NCI-H524 (cell line): ENCODE data around the gene CACNA1H.

ENCODE experiments used
- DNase-seq, 2 experiments: peaks; one replicate each; lab custom pipeline; 2025; lab: John Stamatoyannopoulos, UW

Gene CACNA1H

GRCh38 chr16:1158456-1159324, 5.8 kb downstream of the CACNA1H start:
- DNase-seq = peak; percentile 68 to 71

DNA sequence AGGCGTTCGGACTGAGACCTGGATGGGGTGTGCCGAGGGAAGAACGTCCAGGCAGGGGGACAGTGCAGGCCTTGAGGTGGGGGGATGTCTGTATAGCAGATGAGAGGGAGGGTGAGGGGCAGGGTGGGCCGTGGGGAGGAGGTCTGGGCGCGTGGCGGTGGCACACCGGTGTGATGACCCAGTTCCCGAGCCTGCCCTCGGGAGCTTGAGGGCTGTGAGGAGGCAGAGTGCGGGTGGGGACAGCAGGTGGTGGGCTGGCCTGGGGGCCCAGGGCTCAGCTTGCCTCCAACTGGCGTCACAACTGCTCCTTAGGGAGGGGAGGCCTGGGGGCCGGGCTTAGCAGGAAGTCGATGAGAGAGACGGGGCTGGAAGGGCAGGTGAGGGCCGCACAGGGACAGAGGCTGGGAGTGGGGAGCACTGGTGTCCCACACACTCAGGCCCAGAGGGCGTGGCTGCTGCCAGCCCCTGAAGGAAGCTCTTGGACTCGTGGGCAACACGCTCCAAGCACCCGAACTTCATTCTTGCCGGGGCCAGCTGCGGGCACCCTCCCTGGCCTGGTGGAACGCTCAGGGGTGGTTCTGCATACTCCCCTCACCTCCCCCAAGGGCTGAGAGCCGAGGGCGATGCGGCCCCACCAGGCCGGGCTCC, 6.5 kb downstream of the CACNA1H start:
- peak; percentile 91 to 95 for DNase-seq

- DNase-seq = peak; percentile 90 to 93
Observed at GRCh38 chr16:1159973-1160772, 7.3 kb downstream of the CACNA1H start.

DNA sequence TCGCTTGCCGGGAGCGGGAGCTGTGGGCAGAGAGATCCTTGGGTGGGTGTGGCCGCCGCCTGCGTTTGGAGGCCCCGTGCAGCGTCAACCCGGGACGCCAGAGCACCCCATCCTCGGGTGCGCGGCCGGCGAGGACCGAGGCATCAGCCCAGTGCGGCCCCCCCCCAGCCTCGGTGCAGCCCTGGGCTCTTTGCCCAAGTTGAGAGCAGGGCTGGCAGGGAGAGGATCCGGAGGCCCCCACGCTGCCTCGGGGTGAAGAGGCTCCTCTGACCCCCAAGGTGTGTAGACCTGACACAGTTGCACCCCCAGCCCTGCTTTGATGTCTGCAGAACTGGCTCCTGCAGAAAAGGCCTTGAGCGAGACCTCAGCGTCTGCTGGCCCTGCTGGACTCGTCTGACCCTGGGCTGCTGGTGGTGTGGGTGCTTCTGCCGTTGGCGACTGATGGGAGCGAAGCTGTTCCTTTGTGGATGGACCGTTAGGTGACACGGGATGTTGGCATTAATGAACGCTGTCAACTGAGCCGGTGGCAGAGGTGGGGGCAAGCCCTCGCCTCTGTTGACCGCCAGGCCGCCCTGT, 8.0 kb downstream of the CACNA1H start:
- DNase-seq = no peak

DNA sequence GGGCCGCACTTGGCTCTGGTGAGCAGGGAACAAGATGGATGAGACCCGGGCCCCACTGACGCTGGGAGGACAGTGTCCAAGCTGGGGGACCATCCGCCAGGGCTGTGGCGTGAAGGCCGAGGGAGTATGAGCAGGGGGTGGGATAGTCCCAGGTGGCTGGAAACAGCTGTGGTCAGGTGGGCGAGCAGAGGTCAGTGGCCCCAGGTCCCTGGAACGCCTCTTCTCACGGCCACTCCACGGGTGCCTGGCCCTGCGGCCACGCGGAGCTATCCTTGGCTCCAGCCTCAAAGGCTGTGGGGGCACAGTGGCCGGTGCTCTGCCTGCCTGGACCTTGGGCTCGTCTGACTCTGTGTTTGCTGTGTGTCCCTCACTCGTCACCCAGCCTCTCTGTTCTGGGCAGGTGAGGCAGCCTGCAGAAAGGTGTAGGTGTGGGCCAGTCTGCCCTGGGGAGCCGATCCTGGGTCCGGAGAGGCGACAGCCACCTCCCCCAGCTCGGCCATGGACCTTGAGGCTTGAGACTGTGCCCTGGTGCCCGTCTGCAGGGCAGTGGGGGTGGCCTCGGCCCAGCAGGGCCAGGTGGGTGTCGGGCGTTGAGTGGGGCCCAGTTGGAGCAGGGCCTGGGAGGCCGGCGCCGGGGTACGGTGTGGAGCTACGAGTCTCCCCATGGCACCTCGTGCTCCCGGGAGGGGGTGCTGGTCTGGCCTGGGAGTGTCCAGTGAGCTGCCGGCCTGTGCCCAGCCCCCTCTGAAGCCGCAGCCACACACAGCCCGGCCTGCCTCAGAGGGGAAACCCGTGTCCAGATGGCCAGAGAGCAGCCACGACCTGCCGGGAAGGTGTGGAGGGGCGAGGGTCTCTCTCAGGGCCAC, 10.0 kb downstream of the CACNA1H start:
- no peak for DNase-seq

- DNase-seq = no peak
Observed at GRCh38 chr16:1163567-1164055, 10.7 kb downstream of the CACNA1H start.

GRCh38 chr16:1164382-1164781, 11.5 kb downstream of the CACNA1H start:
- DNase-seq = no peak

- no peak for DNase-seq
Observed at GRCh38 chr16:1164975-1165374, 12.1 kb downstream of the CACNA1H start.

GRCh38 chr16:1165511-1165910, 12.6 kb downstream of the CACNA1H start:
- no peak for DNase-seq

GRCh38 chr16:1167276-1168107, 14.6 kb downstream of the CACNA1H start:
- DNase-seq = peak; percentile 91 to 94

- no peak for DNase-seq
Observed at GRCh38 chr16:1168837-1169236, 15.9 kb downstream of the CACNA1H start.

GRCh38 chr16:1169285-1170075, 16.6 kb downstream of the CACNA1H start:
- no peak for DNase-seq

GRCh38 chr16:1170076-1170418, 17.1 kb downstream of the CACNA1H start:
- no peak for DNase-seq

DNA sequence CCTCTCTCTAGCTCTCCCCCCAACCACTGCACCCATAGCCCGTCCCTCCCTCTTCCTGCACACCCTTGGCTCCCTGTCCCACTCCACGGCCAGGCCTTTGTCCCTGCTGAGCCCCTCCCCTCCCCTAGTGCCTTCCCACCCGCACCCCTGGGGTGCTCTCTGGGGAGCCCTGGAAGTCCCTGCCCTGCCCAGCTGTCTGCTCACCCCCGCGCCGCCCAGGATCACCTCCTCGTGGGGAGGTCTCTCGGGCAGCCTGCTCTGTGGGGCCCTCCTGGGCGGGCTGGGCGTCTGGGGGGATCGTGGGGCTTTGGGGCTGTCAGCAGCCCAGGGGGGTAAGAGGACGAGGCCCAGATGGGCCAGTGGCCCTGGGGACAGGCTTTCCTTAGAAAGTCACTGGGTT, 18.1 kb downstream of the CACNA1H start:
- DNase-seq = no peak

DNA sequence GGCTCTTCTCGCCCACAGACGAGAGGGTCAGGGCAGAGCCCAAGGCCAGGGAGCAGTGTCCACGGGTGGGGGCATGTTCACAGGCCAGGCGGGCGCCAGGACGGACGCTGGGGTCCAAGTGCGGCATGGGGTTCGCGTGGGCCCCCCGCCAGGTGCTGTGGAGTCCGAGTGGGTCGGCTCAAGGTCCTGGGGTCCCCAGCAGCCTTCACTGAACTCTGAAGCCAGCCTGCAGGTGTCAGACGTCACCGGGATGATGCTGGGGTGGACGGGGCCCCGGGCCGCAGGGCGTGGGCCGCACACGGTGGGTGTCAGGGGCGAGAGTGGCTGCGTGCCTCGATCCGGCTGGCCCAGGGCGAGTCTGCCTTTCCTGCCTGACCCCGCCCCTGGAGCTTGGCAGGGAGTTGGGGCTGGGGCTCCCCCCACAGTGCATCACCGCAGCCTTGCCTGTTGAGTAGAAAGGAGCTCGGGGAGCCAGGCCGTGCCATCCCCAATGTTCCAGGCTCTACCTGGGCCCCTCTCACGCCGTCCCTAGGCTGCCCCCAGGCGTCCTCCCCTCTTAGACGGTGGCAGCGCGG, 19.0 kb downstream of the CACNA1H start:
- DNase-seq = no peak

DNA sequence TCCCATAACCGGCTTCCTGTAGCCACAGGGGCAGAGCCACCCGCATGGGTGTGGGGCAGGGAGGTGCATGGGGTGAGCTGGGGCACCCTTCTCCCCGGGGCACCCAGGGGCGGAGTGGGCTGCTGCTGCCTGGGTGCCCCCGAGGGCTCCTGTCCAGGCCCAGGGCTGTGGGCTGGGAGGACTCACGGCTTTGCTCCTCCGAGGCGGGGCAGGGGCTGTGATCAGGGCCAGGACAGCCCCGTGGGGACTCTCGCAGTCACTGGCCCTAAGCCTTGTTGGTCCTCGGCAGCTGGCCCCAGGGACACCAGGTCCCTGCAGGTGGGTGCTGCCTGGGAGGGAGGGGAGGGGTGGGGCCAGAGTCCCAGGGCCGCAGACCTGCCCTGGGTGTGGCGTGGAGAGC, 19.7 kb downstream of the CACNA1H start:
- no peak for DNase-seq

- DNase-seq = no peak
Observed at GRCh38 chr16:1173788-1174451, 21.0 kb downstream of the CACNA1H start.
